ENCODE measurements around the gene SLC22A6.
"Not testable (repeated sequence)": the region's sequence is repeated elsewhere in the genome, so short reads cannot be mapped to it uniquely, and the experiment has no call there.

SLC22A6 gene

DNA sequence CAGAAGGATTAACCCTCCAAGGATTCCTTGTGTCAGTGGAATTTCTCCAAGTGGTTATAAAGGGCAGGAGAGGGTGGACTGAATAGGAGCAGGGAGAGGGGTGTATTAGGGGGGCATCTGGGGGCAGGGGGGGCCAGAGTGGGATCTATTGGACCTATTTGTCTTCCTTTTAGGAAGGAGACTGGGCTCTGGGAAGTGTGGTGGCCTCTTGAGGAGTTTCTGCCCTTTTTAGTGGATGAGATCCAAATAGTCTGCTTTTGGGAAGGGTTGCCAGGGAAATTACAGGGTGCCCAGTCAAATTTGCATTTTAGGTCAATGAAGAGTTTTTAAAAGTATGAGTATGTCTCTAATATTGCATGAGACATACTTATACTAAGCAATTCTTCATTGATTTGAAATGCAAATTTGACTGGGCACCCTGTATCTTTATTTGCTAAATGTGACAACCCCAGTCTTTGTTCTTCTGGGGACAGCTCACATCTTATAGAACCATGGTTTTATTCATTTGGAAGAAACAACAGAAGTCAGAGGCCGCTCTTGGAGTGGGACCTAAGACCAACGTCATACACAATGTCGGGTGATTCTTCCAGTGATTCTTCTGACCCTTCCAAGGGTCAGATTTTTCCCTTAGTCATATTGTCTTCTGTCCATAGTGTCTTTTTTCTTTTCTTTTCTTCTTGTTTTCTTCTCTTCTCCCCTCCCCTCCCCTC, 429 bp upstream of the SLC22A6 start:
- DNase-seq (ENCODE audit: low spot score), result no peak

DNA sequence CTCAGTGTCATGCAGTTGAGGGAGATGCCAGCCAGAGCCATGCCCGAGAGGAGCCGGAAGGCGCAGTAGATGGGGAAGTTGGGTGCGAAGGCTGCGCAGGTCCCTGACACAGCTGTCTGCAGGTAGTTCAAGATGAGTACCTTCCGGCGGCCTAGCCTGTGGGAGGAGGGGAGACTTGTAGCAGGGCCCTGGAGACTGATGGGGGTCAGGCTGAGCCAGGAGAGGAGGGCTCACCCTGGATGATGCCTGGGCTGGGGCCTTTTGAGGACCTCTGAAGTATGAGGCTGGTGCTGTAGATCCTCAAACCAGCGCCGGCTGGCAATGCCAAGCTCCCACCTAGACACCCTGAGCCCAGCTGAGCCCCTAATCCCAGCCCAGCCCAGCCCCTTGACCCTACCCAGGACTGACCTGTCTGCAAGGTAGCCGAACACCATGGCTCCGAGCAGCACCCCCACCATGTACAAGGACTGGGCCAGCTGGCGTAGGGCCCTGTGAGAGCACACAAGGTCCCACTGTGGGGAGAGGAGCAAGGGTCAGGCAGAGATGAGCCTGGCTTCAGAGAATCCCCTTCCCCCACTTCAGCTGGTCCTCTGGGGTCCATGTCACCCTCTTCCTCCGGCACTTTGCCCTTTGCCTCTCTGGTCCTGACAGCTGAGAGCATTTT, 1.1 kb downstream of the SLC22A6 start:
- no peak for DNase-seq (ENCODE audit: low spot score)

DNA sequence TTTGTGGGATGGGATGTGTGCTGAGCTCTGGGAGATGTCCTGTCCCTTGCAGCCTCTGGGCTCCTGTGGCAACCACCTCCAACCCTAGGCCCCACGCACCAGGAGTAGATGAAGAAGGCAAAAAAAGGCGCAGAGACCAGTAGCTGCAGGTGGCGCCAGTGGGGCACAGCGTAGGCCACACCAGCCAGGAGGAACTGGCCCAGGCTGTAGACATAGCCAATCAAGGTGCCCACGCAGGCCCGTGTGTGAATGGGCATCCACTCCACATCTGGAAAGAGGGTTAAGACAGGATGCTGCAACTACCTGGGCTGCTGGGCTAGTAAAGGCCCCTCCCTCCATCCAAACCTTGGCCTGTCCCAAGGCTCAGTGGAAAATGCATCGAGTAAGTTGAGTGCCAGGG, 3.0 kb downstream of the SLC22A6 start:
- no peak for DNase-seq (ENCODE audit: low spot score)

DNA sequence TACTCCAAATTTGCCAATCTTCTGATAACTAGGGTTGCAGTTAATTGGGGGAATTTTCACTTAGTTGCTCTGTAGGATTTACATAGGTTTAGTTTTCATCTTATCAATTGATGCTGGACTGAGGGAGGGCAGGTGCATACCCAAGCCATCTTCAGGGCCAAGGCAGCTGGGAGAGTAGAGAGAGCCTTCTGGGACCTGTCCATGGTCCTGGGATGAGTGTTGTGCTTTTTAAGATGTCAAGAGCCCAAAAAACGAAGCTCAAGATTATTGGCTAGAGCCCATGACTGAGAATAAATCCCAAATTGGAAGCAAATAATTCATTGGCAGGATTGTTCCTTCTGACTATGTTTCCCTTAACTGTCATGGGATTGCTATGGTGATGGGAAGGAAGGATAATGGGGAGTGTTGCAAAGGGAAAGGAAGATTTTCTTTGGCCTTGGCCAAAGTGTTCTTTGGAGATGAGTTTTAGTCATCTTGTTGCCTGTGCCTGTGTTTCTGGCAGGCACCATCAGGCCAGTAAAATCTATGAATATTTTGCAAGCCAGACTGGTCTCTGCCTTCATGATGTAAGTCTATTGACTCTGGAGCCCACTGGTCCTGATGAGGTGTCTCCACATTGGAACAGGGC, 4.5 kb downstream of the SLC22A6 start:
- DNase-seq (ENCODE audit: low spot score), result no peak

DNA sequence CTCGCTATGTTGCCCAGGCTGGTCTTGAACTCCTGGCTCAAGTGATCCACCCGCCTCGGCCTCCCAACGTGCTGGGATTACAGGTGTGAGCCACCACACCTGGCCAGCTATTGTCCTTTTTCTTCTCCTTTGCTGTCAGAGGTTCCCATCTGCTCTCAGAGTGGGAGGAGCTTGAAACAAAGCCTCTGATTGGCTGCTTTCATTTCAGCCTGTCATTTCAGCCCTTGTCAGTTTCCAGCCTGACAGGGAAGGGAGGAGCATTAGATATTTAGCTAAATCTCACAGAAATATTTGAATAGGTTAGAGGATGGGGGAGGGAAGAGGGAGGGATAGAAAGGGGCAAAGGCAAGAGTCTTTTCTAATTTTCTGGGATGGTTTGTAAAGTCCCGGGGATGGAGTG, 8.7 kb downstream of the SLC22A6 start:
- DNase-seq (ENCODE audit: low spot score), result no peak

DNA sequence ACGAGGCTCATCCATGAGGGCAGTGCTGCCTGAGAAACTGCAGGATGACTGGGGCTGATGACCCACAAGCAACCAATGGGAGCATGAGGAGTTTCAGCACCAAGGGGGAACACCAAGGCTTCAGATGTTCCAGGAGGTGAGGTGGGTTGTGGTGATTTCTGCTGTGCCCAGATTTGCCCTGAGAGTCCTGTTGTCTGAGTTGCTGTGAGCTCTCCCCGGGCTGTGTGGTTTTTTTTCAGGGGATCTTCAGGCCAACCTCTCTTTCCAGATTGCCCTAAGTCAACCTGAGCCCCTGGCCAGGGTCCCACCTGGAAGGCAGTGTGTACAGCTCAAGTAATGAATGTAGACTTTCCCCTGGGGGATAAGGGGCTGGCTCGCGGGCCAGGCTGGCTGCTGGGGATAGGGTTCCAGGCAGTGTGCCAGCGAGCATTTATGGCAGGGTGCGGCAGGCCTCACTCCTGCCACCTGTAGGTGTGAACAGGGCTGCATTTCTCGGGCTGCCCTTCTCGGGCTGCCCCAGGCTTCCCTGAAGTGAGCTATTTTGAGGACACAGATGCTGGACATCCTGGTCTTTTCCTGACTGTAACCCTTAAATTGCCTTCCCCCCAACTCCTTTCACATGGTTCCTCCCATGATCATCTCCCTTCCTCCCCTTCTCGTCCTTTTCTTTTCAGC, 9.8 kb downstream of the SLC22A6 start:
- DNase-seq (ENCODE audit: low spot score), result no peak

DNA sequence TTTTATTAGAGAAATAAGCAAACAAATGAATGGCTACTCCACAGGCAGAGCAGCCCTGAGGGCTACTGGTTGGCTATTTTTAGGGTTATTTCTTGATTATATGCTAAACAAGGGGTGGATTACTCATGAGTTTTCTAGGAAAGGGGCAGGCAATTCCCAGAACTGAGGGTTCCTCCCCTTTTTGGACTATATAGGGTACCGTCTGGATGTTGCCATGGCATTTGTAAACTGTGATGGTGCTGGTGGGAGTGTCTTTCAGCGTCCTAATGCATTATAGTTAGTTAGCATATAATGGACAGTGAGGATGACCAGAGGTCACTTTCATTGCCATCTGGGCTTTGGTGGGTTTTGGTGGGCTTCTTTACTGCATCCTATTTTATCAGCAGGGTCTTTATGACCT, 19.2 kb downstream of the SLC22A6 start:
- no peak for DNase-seq (ENCODE audit: low spot score)

DNA sequence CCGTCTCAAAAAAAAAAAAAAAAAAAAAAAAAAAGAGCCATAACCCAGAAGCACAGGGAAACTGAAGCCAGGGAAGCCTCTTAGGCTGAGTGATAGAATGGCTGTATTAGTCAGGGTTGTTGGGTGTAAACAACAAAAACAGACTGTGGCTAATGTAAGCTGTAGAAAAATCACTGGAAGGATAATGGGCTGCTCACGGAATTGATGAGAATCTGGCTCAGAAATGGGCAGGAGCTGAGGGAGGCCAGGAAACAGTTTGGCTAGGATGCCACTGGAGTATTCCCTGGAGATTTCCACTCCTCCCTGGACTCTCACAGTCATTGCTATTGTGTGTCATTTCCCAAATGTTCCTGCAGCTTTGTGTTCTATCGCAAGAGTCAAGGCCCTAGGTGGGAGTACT, 22.4 kb downstream of the SLC22A6 start:
- DNase-seq (ENCODE audit: low spot score), result no peak

DNA sequence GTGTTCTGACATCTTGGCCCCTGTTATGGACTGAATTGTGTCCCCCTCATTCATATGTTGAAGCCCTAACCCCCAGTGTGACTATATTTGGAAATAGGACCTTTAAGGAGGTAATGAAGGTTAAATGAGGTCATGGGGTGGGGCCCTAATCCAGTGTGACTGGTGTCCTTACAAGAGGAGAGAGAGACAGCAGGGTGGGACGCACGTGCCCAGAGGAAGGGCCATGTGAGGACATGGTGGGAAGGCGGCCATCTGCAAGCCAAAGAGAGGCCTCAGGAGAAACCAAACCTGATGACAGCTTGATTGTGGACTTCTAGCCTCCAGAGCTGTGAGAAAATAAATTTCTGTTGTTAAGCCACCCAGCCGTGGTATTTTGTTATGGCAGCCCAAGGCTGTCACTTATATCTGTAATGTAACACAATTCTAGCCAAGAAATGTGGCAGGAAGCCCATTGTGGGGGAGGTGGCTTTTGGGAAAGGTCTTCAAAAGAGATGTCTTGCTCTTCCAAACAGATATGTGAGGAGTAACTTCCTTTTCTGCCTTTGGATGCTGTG, 23.7 kb downstream of the SLC22A6 start:
- DNase-seq (ENCODE audit: low spot score), result no peak

DNA sequence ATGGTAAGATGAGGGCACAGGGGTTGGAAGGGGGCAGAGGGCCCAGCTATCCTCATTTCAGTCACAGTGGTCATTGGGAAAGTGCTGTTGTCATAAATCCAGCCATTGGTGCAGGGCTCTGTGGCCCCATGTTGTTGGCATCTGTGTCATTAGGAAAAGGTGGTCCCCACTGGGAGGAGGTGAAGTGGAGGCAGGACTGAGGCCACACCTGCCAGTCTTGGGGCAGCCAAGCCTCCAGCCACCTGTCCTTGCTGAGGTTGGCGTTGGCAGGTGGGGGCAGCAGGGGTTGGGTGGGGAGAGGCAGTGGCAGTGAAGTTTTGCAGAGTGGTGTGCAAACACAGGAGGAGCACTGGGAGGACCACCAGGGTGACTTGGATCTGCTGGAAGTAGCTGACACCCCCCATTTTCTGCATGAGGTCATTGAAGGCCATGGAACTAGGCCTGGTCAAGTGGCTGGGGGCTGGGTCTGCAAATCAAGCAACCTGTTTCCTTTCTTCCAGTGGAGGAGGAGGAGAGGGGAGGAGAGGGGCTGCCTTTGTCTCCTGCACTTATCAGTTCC, 25.3 kb downstream of the SLC22A6 start:
- no peak for DNase-seq (ENCODE audit: low spot score)

DNA sequence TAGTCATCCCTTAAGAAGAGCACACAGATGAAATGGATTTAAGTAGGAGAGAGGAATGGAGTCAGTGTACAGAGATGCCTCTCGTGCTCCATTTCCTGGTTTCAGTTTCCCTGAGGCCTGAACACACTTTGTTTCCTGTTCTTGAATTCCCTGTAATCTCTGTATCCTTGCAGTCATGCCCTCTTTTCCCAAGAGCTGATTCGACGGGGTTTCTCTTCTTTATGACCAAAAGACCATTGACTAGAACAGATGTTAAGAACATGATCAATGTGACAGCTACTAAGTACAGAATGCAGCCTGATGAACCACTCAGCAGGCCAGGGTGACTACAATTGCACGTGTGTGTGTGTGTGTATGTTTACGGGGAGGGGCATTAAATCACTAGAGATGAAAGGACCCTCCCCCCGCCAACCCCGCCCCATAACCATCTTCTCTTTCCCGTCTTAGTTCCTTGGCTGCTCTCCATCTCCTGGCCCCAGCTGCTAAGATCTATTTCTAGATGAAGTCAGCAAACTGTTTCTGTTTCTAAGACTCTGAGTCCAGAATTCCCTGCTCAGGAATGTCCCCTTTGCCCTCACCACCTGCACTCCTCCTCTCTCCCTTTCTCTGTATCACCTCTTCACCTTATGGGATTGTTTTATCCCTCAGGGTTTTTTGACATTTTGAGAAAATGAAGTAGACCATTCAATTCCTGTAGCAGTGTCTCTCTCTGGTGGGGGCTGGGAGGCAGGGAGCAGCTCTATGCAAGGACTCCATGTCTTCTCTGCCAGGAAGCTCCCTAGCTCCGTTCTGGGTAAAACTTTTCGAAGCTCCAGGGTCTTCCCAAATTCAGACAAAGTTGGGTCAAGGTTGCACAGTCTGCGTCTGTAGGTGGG, 26.0 kb downstream of the SLC22A6 start:
- no peak for DNase-seq (ENCODE audit: low spot score)

DNA sequence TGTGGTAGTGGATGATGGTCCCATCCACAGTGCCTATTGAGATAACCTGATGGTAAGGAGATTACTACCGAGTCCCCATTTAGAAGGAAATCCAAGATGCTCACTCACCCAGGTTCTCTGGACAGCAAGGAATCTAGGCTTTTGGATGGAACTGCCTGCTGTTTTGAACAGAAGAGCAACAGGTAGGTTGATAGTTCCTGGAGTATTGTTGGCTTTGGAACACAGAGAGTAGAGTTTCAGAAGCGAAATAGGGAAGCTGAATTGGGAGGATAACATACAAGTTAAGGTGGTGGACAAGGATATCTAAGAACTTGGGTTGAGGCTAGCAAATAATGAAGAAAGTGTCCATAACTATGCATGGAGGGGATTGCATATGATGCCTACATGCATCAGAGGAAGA, 27.6 kb downstream of the SLC22A6 start:
- no peak for DNase-seq (ENCODE audit: low spot score)

DNA sequence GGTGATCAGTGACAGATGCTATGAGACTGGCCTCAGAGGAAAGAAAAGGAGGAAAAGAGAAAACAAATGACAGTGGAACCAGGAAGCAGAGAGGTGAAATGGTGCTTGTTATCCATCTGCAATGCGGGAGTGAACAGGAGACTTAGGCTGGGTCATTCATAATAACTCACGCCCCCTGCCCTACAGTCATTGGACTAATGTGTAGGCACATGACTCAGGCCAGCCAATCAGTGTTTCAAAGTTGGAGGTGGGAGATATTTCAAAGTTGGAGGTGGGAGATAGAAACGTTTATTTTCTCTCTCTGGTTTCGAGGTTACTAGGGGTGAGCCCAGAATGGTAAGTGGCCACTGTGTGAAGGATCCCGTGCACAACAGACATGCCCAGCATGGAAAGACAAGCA, 30.3 kb downstream of the SLC22A6 start:
- DNase-seq (ENCODE audit: low spot score), result no peak

DNA sequence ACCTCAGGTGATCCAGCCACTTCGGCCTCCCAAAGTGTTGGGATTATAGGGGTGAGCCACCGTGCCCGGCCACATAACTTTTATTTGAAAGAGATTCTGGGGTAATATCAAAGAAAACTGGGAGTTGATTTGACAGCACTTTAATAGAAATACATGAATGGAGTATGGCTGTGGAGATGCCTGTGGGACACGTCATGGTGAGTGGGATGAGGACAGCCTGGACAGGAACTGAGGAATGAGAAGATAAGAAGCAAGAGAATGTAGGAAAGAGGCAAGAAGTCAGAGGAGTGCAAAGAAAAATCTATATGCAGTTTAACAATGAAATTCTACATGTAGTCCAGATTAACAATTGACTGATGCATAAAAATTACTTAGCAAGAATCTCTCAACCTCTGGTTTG, 31.0 kb downstream of the SLC22A6 start:
- peak; percentile 31 for DNase-seq (ENCODE audit: low spot score)

DNA sequence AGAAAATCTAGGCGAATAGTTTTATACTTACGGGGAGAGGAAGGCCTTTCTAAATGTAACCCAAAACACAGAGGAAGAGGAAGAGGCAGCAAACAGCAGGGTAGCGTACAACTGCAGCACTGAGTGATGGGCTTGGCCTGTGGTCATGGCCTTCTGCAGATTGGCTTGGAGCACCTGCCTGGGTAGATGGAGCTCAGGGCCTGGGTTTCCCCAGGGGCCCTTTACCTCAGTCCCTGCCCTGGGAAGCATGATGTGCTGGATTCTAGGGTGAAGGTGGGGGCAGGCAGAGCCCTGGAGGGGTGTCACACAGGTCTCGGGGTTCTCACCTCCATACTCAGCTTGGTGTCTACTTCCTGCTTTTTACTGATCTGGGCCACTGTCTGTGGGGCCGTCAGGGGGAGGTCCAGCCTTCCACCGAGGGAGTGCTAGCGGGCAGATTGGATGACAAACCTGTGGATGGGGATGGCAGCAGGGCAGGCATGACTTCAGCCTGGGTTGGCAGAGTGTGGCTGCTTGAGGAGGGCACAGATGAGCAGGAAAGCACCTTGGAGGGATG, 35.9 kb downstream of the SLC22A6 start:
- DNase-seq (ENCODE audit: low spot score), result no peak

DNA sequence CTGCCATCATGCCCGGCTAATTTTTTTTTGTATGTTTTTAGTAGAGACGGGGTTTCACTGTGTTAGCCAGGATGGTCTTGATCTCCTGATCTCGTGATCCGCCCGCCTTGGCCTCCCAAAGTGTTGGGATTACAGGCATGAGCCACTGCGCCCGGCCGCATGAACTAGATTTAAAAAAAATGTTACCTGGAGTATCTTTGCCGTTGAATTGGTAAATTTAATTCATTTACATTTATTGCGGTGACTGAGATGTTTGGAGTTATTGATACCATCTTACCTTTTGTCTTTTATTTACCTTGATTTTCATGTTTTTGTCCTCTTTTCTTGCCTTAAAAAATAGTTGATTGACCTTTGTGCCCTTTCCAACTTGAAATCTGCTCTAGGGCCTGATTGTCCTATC, 39.2 kb downstream of the SLC22A6 start:
- not testable (repeated sequence) for DNase-seq (ENCODE audit: low spot score)

DNA sequence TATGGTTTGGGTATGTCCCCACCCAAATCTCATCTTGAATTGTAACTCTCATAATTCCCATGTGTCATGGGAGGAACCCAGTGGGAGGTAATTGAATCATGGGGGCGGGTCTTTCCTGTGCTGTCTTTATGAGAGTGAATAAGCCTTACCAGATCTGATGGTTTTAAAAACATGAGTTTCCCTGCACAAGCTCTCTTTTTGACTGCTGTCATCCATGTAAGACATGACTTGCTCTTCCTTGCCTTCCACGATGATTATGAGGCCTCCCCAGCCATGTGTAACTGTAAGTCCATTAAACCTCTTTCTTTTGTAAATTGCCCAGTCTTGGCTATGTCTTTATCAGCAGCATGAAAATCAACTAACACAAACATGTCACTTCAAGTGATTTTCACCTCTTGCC, 47.2 kb downstream of the SLC22A6 start:
- not testable (repeated sequence) for DNase-seq (ENCODE audit: low spot score)

DNA sequence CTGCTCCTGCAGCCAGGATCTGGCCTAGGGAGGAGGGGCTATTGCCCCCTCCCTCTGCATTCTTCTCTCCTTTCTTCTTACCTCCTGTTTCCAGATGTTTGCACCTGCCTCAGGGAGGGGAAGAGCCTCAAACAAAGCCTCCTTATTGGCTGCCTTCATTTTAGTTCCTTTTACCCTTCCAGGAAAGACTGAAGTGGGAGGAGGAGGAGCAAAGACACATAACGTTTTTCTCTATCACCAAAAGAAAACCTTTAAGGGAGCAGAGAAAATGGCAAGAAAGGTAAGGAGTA, 50.3 kb downstream of the SLC22A6 start:
- no peak for DNase-seq (ENCODE audit: low spot score)

DNA sequence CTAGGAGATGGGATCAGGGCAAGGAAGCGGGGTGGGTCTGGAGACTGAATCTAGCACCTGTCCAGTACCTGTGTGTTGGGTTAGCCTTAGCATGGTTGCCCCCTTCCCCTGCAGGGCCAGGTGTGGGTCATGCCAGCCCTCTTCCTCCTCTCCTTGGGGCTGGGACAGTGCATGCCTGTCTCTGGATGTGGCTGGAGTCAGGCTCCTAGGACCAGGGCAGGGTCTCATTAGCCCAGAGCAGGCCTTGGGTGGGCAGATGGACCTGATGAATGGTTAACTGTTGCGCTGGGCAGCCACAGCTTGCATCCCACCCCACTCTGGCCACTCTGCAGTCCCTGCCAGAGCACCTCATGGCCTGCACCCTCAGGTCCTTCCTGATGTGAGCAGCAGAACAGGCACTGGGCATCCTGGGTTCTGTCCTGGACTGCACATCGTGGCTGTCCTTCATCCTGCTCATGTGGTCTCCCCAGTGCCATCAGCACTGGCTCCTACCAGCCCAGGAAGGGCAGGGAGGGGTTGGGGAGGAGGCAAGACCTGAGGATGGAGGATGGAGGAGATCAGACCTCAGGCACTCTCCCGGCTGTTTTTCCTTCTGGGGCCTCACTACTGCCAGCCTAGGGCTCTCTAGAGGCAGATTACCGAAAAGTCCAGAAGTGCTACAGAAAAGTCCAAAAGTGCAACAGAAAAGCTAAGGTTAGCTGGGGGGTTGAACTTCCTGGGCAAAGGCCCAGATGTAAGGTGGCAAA, 50.8 kb downstream of the SLC22A6 start:
- no peak for DNase-seq (ENCODE audit: low spot score)

DNA sequence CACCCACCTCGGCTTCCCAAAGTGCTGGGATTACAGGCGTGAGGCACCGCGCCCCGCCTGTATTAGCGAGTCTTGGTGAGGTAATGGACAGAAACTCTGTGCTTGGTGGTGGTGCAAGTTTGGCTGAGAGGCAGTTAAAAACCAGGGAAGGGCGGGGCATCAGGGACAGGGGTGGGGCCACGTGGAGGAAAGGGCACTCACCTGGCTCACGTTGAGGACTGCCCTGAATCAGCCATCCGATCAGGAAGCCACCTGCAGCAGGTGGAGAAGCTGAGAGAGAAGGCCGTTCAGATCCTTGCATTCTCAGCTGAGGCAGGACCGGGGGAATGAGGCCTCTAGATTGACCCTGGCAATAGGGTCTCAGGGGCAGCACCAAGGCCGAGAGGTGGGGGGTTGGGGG, 51.5 kb downstream of the SLC22A6 start:
- DNase-seq (ENCODE audit: low spot score), result no peak

Measured in hepatic stellate cell (primary cell).